ENCODE results near the gene UVRAG. TPM values are rescaled to one million over a fixed set of nuclear protein-coding genes. Genes with fewer than 3 reads are reported as not detected.

UVRAG gene
- total RNA-seq, 1 donor from 2014 or later: 49.0 TPM

DNA sequence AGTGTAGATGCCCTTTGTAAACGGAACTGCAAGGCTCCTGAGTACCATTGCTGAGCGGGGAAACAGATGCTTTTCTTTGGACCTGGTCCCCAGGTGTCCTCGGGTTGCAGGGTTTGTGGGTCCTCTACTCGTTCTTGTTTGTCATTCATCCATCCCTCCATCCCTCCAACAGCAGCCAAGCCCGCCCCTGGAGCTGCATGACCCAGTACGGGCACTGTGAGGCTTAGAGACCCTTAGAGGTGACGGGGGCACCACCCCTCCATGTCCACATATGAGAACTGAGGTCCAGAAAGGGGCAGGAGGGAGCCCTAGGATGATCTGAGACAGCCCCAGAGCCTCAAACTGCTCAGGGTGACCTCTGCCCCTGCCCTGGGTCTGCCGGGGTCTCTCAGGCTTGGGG, 345.8 kb downstream of the UVRAG start:
- no peak for DNase-seq (ENCODE audit: low read depth in 2 of 2)

DNA sequence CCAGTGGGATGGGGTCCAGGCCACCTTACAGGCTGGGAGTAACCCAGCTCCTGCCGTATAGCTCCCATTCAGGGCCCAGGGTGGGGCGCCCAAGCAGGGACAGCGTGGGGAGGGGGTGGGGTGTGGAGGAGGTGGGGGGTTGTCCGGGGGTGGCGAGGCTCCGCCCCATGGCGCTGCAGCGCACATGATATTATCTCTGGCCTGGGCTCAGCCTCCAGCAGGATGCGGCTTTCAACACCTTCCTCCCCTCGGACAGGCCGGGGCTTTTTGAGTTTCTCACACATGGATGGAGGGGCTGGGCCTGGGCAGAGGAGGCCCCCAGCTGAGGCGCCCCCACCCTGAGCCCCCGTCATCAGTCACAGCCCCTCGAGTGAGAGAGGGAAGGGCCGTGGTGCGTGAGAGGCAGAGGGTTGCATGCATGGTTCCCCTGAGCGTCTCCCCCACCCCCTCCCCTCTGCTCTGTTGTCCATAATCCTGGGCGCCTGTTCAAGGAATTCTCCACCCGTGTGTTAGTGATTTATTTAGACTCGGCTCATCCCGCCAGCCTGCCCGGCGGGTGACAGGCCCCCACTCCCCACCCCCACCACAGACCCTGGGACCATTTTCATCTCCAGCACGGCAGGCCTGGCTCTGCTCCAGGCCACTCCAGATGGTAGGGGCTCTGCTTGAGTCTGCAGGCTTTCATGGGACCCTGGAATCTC, 346.4 kb downstream of the UVRAG start:
- DNase-seq (ENCODE audit: low read depth in 2 of 2): peak; percentile 41 to 75

DNA sequence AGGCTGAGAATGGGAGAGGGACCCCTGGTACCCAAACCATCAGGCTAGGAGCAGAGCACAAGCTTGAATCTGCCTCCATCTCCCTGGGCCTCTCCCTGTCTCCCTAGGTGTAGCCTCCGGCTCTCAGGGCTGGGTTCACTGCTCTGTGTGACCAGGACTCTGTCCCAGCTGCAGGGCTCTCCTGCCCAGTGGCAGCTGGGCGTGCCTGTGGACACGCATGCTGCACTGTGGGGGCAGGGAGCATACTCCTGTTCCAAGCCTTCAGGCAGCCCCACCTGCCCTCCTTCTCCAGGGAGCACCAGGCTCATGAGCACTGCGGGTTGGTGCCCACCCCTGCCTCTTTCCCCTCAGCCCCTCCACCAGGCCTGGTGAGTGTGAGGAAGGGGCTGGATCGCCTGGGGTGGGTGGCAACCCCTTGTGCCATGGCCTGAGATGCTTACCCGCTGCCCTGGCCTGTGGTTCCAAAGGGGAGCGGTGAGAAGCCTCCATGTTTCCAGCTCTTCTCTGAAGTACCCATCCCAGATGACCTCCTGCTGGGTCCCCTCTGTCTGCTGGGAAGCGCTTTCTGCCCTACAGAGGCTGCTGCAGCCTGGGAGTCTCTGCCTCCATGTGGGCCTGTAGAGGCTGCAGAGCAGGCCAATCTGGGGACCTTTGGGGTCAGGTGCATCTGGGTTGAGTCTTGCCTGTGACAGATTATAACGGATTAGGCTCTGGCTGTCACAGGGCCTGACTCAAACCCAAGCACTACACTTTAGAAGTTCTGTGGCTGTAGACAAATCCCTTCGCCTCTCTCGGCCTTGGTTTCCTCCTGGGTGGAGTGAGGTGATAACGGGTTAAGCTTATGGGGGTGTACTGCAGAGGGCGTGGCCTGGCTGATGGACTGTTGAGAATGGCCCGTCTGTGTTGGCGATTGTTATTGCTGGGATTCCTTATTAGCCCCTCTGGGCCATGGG, 347.6 kb downstream of the UVRAG start:
- DNase-seq (ENCODE audit: low read depth in 2 of 2): no peak

GRCh38 chr11:76163289-76163880, 348.4 kb downstream of the UVRAG start:
- DNase-seq (ENCODE audit: low read depth in 2 of 2): no peak

DNA sequence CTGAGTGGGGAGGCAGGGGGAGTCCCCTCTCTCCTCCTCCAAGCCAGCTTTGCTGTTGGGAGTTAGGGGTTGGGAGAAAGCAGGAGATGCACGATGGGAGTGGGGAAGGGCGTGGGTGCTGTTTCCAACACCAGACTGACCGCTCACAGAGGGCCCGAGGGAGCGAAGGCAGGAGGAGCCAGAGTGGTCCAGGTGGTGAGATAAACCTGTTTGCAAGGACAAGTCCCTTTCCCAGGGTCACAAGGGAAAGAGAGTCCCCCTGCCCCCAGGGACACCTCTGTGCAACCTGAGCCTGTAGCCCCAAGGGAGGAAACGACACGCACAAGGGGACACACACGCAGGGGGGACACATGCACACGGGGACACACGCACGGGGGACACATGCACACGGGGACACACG, 349.1 kb downstream of the UVRAG start:
- DNase-seq (ENCODE audit: low read depth in 2 of 2): no peak

GRCh38 chr11:76164861-76165751, 350.1 kb downstream of the UVRAG start:
- no peak for DNase-seq (ENCODE audit: low read depth in 2 of 2)

GRCh38 chr11:76166314-76166713, 351.3 kb downstream of the UVRAG start:
- no peak for DNase-seq (ENCODE audit: low read depth in 2 of 2)

DNA sequence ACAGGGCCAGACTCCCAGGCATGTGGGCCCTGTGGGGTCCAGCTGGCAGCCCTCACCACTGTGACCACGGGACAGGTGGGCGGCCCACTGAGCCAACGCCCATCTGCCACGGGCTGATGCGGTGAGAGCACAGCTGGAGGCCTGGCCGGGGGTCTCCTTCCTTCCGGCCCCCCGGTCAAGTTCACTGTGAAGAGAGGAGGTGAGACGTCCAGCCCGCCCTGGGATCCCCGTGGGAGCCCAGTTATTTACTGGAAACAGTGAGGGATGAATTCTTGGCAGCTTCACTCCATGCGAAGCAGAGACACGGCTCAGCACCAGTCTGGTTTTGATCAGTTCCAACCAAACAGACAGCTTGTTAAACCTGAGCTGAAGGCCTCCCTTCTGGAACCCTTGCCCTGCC, 352.6 kb downstream of the UVRAG start:
- DNase-seq (ENCODE audit: low read depth in 2 of 2): no peak

DNA sequence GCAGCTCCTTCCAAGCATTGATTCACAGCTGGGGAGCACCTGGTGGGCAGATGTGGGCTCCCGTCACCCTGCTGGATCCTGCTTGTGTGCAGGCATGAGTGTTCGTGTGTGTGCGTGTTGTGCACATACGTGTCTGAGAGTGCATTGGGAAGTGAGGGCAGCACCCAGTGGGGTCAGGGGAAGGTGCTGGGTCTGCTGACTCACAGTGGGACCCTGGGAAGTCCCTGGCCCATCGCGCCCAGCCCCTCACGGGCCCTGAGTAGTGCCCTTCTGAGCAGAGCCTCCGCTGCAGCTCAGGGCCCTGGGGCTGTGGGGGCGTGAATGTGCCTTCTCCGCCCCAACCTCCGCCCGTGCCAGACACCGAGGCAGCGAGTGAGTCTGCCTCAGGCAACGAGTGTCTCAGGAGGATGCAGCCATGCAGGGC, 354.5 kb downstream of the UVRAG start:
- DNase-seq (ENCODE audit: low read depth in 2 of 2): no peak

DNA sequence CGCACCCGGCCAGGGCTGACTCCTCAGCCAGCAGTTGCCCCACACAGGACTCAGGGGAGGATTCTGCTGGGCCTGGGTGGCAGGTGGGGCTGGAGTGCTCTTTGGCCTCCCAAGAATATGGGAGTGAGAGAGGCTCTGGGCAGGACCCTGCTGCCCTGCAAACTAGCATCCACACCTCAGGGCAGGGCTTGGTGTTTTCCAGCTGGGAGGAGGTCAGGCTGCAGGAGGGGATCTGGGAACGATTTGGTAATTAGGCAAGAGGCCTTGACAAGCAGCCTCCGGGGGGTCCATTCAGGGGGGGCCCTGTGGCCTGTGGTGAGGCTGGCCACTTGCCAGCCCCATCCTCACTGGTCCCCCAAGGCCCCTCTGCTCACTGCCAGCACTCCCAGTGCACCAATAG, 355.5 kb downstream of the UVRAG start:
- DNase-seq (ENCODE audit: low read depth in 2 of 2): no peak

DNA sequence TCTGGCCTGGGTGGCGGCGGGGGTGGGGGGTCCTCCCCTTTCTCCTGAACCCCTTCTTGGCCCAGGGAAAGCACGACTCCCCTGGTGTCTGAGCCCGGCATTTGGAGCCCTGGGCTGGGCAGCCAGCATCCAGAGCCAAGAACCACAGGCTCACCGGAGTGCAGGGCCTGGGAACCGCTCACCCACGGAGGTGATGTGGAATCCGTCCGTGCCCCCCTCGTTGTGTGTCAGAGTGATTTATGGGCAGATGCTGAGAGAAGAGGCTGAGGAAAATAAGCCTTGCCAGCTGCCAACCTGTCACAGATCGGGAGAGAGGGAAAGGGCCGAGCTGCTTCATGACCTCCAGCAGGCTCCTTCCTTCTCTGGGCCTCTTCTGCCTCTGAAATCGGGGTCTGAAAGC, 357.6 kb downstream of the UVRAG start:
- no peak for DNase-seq (ENCODE audit: low read depth in 2 of 2)

DNA sequence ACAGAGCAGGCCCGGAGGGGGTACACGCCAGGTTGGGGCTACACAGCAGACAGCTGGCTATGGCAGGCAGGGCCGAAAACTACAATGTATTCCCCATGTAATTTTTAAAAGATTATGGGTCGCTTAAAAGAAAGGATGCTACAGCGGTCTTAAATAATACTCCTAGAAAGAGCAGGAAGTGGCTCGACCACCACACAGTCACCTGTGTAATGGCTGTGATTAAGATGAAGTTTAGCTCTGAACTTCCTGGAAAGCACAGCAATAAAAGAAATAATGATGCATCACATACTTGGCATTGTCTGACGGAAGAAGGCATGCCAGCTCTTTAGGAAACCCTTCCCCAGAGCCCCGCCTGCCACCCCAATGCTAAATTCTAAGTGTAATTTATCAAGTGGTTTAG, 358.7 kb downstream of the UVRAG start:
- DNase-seq (ENCODE audit: low read depth in 2 of 2): no peak

DNA sequence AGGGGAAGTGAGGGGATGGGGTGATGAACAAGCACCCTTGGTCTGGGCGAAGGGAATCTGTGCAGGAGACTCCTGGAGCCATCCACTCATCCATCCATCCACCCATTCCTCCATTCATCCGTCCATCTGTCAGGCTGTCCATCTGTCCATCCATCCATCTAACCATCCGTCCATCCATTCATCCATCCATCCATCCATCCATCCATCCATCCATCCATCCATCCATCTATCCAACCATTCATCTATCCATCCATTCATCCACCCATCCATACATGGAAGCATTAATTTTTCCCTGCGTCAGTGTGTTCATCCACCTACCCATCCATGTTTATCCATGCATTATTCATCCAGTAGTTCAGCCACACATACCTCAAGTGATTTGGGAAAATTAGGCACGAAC, 359.3 kb downstream of the UVRAG start:
- no peak for DNase-seq (ENCODE audit: low read depth in 2 of 2)

DNA sequence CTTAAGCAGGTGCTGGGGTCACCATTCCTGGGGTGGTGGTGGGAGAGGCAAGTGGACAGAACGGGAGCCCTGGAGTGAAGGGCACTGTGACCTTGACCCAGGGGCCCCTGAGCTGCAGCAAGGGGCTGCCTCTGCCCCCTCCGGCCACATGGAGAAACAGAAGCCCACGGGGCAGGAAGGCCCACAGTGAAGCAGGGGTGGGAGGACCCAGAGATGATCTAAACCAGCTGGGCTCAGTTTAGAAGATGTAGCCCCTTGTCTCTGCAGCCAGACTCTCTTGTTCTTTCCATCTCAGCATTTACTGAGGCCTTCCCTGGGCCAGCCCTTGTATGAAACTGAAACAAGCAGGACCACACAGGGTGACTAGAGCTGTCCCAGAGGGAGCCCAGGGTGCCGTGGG, 360.8 kb downstream of the UVRAG start:
- no peak for DNase-seq (ENCODE audit: low read depth in 2 of 2)

DNA sequence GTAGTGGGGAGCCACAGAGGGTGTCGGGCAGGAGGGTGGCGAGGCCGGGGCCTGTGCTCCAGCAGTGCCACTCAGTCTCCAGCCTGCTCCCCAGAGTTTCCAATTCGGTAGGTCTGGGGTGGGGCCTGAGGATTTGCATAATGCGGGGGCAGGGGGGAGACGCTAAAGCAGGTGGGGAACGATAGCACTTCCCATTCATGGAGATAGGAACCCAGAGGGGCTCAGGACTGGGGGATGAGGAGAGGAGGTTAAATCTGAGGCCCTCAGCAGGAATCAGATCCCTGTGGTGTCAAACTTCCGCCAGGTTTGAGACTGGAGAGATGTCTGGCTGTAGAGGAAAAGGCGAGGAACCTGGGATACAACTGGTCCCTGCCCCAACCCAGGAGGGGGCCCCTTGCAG, 361.5 kb downstream of the UVRAG start:
- DNase-seq (ENCODE audit: low read depth in 2 of 2): no peak

DNA sequence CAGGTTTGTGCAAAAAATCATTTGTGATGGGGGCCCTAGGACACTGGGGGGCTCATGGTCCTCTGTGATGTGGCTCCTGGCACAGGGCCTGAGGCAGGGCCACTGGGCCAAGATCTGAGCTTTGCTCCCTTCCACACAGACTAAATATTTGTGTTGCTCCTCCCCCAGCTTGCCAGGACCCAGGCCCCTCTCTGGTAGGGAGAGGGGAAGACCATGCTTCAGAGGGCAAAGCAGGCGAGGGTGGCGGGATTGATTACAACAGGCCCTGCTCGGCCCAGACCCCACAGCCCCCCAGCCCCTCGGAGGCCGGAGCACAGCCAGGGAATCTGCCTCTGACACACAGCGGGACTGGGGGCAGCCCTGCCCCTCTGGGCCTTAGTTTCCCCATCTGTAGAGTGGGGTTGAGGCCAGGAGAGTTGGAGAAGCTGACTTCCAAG, 362.3 kb downstream of the UVRAG start:
- DNase-seq (ENCODE audit: low read depth in 2 of 2): no peak

DNA sequence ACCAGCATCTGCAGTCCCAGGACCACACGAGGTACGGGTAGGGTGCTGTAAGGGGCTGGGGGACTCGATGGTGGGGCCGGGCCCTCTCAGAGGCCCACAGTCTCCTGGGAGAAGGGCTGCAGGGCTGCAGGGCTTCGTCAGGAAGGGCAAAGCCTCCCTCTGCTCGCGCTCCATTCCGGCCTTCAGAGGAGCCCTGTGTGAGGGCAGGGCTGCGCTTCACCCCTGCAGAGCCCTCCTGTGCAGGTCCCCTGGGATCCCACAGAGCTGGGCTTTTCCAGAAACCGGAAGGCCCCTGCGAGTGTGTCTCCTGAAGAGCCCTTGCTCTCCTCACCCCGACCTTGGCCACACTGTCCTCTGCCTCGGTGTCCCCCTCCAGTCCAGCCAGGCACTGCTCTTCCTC, 364.1 kb downstream of the UVRAG start:
- no peak for DNase-seq (ENCODE audit: low read depth in 2 of 2)

GRCh38 chr11:76181371-76181770, 366.4 kb downstream of the UVRAG start:
- DNase-seq (ENCODE audit: low read depth in 2 of 2): no peak

- DNase-seq (ENCODE audit: low read depth in 2 of 2): no peak
These were observed 369.6 kb downstream of the UVRAG start for GRCh38 chr11:76184551-76184993.

- no peak for DNase-seq (ENCODE audit: low read depth in 2 of 2)
These were observed 370.5 kb downstream of the UVRAG start for GRCh38 chr11:76185511-76185910.

DNA sequence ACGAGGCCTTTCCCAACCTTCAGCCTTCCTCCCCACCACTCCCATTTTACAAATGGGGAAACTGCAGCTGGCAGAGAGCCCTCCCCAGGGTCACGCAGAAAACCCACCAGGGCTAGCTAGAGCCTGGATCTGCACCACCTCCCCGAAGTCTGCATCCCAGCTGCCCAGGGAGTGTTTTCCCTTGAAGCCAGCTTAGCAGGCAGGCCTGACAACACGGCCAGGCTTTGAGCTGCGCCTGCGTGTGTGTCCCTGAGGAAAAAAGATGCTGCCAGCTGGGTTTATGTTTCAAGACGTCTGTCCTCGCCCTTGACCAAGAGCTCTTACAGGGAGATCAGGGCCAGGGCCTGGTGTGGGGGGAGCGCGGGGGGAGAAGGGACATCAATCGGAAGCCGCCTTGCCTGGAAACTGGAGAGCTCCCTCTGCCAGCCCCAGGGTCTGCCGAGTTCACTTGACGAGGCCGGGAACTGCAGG, 371.0 kb downstream of the UVRAG start:
- DNase-seq (ENCODE audit: low read depth in 2 of 2): no peak

Measured in dermis microvascular lymphatic vessel endothelial cell (primary cell).